Parathyroid adenoma (tissue), 2 donors: ENCODE results near the gene CCDC17.

Experiments used
- H2AFZ ChIP-seq: fragments of 300-600 bp; sonication (generic); one replicate; pipeline ENCODE4 v1.7.0; 2017; ENCODE audit warnings: antibody characterized with exemption, mild to moderate bottlenecking
- H3K27ac ChIP-seq: fragments of 300-600 bp; sonication (generic); one replicate; pipeline ENCODE4 v1.7.0; 2017
- H3K27me3 ChIP-seq: fragments of 300-600 bp; sonication (generic); one replicate; pipeline ENCODE4 v1.7.0; 2017; ENCODE audit warnings: low read length; ENCODE audit not compliant: control insufficient read depth, insufficient read depth
- H3K36me3 ChIP-seq: fragments of 300-600 bp; sonication (generic); one replicate; pipeline ENCODE4 v1.7.0; 2017; ENCODE audit warnings: low read length; ENCODE audit not compliant: control insufficient read depth, insufficient read depth
- H3K4me1 ChIP-seq: fragments of 300-600 bp; sonication (generic); one replicate; pipeline ENCODE4 v1.7.0; 2017; ENCODE audit warnings: control low read depth
- H3K4me2 ChIP-seq: fragments of 300-600 bp; sonication (generic); one replicate; pipeline ENCODE4 v1.7.0; 2017; ENCODE audit warnings: low read length
- H3K4me3 ChIP-seq: fragments of 300-600 bp; sonication (generic); one replicate; pipeline ENCODE4 v1.7.0; 2017; ENCODE audit warnings: low read depth, low read length
- H3K79me2 ChIP-seq: fragments of 300-600 bp; sonication (generic); one replicate; pipeline ENCODE4 v1.7.0; 2017; ENCODE audit warnings: control low read depth
- H3K9ac ChIP-seq: fragments of 300-600 bp; sonication (generic); one replicate; pipeline ENCODE4 v1.7.0; 2017; ENCODE audit warnings: mild to moderate bottlenecking
- H3K9me3 ChIP-seq: fragments of 300-600 bp; sonication (generic); one replicate; pipeline ENCODE4 v1.7.0; 2017; ENCODE audit warnings: low read length; ENCODE audit not compliant: control insufficient read depth
- CTCF ChIP-seq: fragments of 300-600 bp; sonication (generic); IDR thresholded peaks from one replicate; pipeline ENCODE4 v1.7.0; 2017; ENCODE audit warnings: antibody characterized with exemption, mild to moderate bottlenecking
- donor health status: primary hyperparathyroidism.

CCDC17 gene

DNA sequence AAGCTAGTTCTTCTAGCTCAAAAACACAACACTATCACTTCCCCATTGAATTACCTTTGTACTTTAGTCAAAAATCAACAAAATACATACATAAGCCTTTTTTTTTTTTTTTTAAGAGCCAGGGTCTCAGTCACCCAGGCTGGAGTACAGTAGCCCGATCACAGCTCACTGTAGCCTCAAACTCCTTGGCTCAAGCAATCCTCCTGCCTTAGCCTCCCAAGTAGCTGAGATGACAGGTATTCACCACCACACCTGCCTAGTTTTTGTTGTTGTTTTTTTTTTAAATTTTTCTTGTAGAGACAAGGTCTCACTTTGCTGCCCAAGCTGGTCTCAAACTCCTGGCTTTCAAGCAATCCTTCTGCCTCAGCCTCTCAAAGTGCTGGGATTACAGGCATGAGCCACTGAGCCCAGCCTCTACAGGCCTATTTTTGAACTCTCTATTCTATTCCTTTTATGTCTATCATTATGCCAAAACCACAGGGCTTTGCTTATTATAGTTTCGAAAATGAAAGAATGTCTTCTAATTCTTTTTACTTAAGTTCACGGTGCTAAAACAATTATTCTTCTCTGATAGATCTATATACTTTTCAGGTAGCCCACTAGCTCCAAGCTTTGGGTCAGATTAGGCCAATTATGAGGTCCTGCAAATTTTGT is 32.8 kb upstream of the CCDC17 start:
- Histone ChIP-seq H3K36me3 (no peaks in the 10 kb centered on the region), H3K27ac (no peak overlapping the region), H3K27me3 (no peaks in the 10 kb centered on the region), H3K9me3 (no peaks in the 10 kb centered on the region), H3K79me2 (peaks cover 5% of the 10 kb centered on the region), H2AFZ (no peak overlapping the region), H3K9ac (no peak overlapping the region), H3K4me2 (no peak overlapping the region), H3K4me1 (no peaks in the 10 kb centered on the region), H3K4me3 (no peak overlapping the region)
- TF ChIP-seq CTCF: no peak

- no peak overlapping the region for H3K4me3 ChIP-seq
- H2AFZ ChIP-seq: no peak overlapping the region
- no peaks in the 10 kb centered on the region for H3K9me3 ChIP-seq
- H3K9ac ChIP-seq: no peak overlapping the region
- H3K4me2 ChIP-seq: no peak overlapping the region
- no peaks in the 10 kb centered on the region for H3K27me3 ChIP-seq
- H3K27ac ChIP-seq: no peak overlapping the region
- H3K79me2 ChIP-seq: peaks cover 3% of the 10 kb centered on the region
- H3K36me3 ChIP-seq: no peaks in the 10 kb centered on the region
- no peaks in the 10 kb centered on the region for H3K4me1 ChIP-seq
- TF ChIP-seq CTCF: no peak
Measured at GRCh38 chr1:45654540-45655280, 30.9 kb upstream of the CCDC17 start.

DNA sequence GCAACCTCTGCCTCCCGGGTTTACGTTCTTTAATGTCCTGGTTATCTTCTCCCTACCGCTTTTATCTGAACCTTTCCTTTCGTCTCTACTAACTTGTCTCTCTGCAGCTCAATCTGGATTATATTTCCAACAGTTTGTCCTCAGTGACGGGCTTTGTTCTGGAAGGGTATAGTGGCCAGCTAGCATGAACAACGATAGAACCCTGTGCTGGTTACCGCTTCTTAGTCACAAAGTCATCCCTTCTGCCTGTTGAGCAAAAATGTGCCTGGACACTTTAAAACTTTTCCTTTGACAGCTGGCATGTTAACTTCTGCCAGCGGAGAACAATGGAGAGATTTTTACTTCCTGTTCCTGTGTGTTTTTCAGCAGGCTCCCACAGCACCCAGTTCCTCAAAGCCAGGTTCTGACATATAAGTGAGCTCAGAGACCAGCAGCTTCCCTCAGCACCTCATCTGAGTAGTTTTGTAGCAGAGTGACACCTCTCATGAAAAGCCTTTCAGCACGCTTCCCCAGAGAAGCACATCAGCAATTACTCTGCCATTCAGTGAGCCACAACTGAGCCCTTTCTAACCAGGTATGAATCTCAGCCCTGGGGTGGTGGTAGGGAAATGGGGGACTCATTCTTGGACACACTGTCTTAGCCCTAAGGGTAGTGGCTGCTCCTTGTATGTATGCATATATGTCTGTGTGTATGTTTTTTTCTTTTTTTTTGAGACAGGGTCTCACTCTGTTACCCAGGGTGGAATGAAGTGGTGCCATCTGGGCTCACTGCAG is 23.6 kb upstream of the CCDC17 start:
- Histone ChIP-seq H3K27me3 (no peaks in the 10 kb centered on the region), H3K4me2 (no peak overlapping the region), H3K4me1 (no peaks in the 10 kb centered on the region), H3K79me2 (no peaks in the 10 kb centered on the region), H3K4me3 (no peak overlapping the region), H3K36me3 (no peaks in the 10 kb centered on the region), H3K9ac (no peak overlapping the region), H2AFZ (no peak overlapping the region), H3K9me3 (no peaks in the 10 kb centered on the region), H3K27ac (no peak overlapping the region)
- TF ChIP-seq CTCF: no peak

DNA sequence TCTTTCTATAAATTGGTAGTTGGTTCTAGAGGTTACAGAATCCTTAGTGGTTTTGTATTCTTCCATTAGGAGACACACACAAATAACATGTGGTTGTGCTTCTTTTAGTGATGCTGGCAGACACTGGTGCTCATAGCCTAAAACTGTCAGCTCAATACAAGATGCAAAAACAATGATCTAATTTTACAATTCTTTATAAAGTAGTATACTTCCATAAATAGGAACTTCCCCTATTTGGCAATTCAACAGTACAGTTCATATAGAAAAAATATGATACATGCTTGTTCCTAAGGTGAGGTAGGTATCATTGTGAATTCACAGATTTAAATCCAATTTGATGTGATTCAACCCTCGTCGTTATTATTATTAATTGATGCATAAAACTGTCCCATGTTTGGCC is 20.8 kb upstream of the CCDC17 start:
- no peak overlapping the region for H3K9ac ChIP-seq
- TF ChIP-seq CTCF: no peak
- H3K9me3 ChIP-seq: no peaks in the 10 kb centered on the region
- no peak overlapping the region for H2AFZ ChIP-seq
- no peak overlapping the region for H3K4me3 ChIP-seq
- H3K27ac ChIP-seq: no peak overlapping the region
- no peak overlapping the region for H3K4me2 ChIP-seq
- no peaks in the 10 kb centered on the region for H3K79me2 ChIP-seq
- no peaks in the 10 kb centered on the region for H3K4me1 ChIP-seq
- H3K36me3 ChIP-seq: no peaks in the 10 kb centered on the region
- H3K27me3 ChIP-seq: no peaks in the 10 kb centered on the region
